HT-29 (cell line): ENCODE data around the gene GUK1. TPM values are rescaled to one million over a fixed set of nuclear protein-coding genes. Genes with fewer than 3 reads are reported as not detected.

Experiments
- DNase-seq: peaks from one replicate; pipeline ENCODE4 v3.0.0-alpha.2; 2015; ENCODE audit warnings: low spot score
- total RNA-seq: library from RNA; depleted of rRNA; stranded (reverse); fragments of >200 nt; shearing (Covaris generic); gene quantifications from 2 replicates; pipeline ENCODE4 v1.2.3, GENCODE V29; 2014

GUK1 gene
- total RNA-seq, 1 experiment from 2014 or later: 608 TPM

- DNase-seq: no peak
Measured at GRCh38 chr1:228125185-228125584, 14.9 kb upstream of the GUK1 start.

- peak; percentile 16 for DNase-seq
Measured at GRCh38 chr1:228131766-228132165, 8.3 kb upstream of the GUK1 start.

GRCh38 chr1:228134591-228134990 is 5.5 kb upstream of the GUK1 start:
- DNase-seq: no peak

GRCh38 chr1:228136901-228137300 is 3.2 kb upstream of the GUK1 start:
- DNase-seq: no peak

GRCh38 chr1:228139406-228139930 is 611 bp upstream of the GUK1 start:
- DNase-seq: no peak

GRCh38 chr1:228140724-228141225 is 696 bp downstream of the GUK1 start:
- DNase-seq: peak; percentile 28

GRCh38 chr1:228141226-228142044 is 1.4 kb downstream of the GUK1 start:
- DNase-seq: peak; percentile 59

- DNase-seq: no peak
Measured at GRCh38 chr1:228142155-228142691, 2.1 kb downstream of the GUK1 start.

GRCh38 chr1:228142701-228143136 is 2.6 kb downstream of the GUK1 start:
- no peak for DNase-seq

GRCh38 chr1:228143480-228144192 is 3.6 kb downstream of the GUK1 start:
- no peak for DNase-seq

- peak; percentile 30 for DNase-seq
Measured at GRCh38 chr1:228144193-228144992, 4.3 kb downstream of the GUK1 start.

GRCh38 chr1:228144993-228145343 is 4.9 kb downstream of the GUK1 start:
- DNase-seq: no peak

GRCh38 chr1:228145463-228146416 is 5.7 kb downstream of the GUK1 start:
- no peak for DNase-seq

- no peak for DNase-seq
Measured at GRCh38 chr1:228146417-228147150, 6.5 kb downstream of the GUK1 start.

- DNase-seq: no peak
Measured at GRCh38 chr1:228147151-228147693, 7.1 kb downstream of the GUK1 start.

- DNase-seq: no peak
Measured at GRCh38 chr1:228147768-228148167, 7.7 kb downstream of the GUK1 start.

GRCh38 chr1:228148196-228148861 is 8.2 kb downstream of the GUK1 start:
- peak; percentile 62 for DNase-seq

- DNase-seq: peak; percentile 65
Measured at GRCh38 chr1:228148935-228149405, 8.9 kb downstream of the GUK1 start.
